H1 (cell line): ENCODE results near the gene LVRN. TPM values are rescaled to one million over a fixed set of nuclear protein-coding genes. Genes with fewer than 3 reads are reported as not detected.

ENCODE experiments used
- EZH2 ChIP-seq: fragments of 200-600 bp; sonication (generic); IDR thresholded peaks from 2 replicates; pipeline ENCODE4 v1.7.1; 2012; ENCODE audit warnings: low read depth, mild to moderate bottlenecking, moderate library complexity, low read length, inconsistent platforms; ENCODE audit not compliant: severe bottlenecking
- HDAC2 ChIP-seq, 2 experiments: fragments of 300-600 bp in 1 of 2; sonication (generic) in 1 of 2; IDR thresholded peaks; 2 replicates each; pipeline ENCODE4 v1.6.1; 2011 to 2012; ENCODE audit warnings: low read depth in 2 of 2, low read length in 2 of 2, mild to moderate bottlenecking in 2 of 2, moderate library complexity in 2 of 2, borderline replicate concordance in 1 of 2, inconsistent platforms in 1 of 2
- MAFK ChIP-seq: IDR thresholded peaks from 2 replicates; pipeline ENCODE4 v1.6.1; 2012; ENCODE audit warnings: low read depth, mild to moderate bottlenecking, improper control_type of control experiment, low read length
- RBBP5 ChIP-seq: IDR thresholded peaks from 2 replicates; pipeline ENCODE4 v1.7.1; 2012; ENCODE audit warnings: low read depth, mild to moderate bottlenecking, inconsistent platforms, low read length, moderate library complexity, borderline replicate concordance
- RNF2 ChIP-seq: fragments of 200-900, 300-1000 bp; sonication (generic); IDR thresholded peaks from 2 replicates; pipeline ENCODE4 v1.7.1; 2016; ENCODE audit warnings: borderline replicate concordance, low read depth, mild to moderate bottlenecking, antibody characterized with exemption, low read length; ENCODE audit not compliant: poor library complexity, severe bottlenecking; ENCODE audit errors: missing control alignments
- polyA plus RNA-seq, 7 experiments: library from polyadenylated mRNA; depleted of rRNA in 3 of 7; stranded (reverse) in 5 of 7; unstranded in 2 of 7; fragments of >200 nt in 5 of 7; fragments of 200-250 nt in 2 of 7; gene quantifications; 1 replicate in 5 of 7; 2 replicates in 1 of 7; 4 replicates in 1 of 7; pipeline versions ENCODE4 v1.2.1 to v1.2.3, GENCODE V29; 2011 to 2013; ENCODE audit warnings: missing spikeins in 2 of 7, mixed read lengths in 2 of 7
- total RNA-seq: library from RNA; stranded (reverse); fragmentation: NEBNext Ultra II Directional; extraction: Animal tissue kit (Norgen Biotek cat#: 25700); gene quantifications from 2 replicates; pipeline ENCODE4 v1.2.1, GENCODE V29; 2021

LVRN gene
- total and polyA plus RNA-seq, 2 of the 8 experiments (the other 6 are each of a cell fraction or from before 2014, with no cell fraction given), result 0.08 to 0.09 TPM

- TF ChIP-seq HDAC2 (IDR thresholded peaks at IDR 0.05; ENCODE audit: borderline replicate concordance in 1 of 2, low read depth in 2 of 2, low read length in 2 of 2) (no peak), RNF2 (no peak), RBBP5 (no peak), MAFK (no peak), EZH2 (no peak)
- TF ChIP-seq, all 59 proteins: peak for 0
Measured at GRCh38 chr5:115992848-115993350, 30.6 kb downstream of the LVRN start (continued).
